GM12873 (cell line): Measurements from ENCODE around the gene CFAP92.
A peak's percentile ranks its signal among the peaks of the same experiment; 100 is the strongest.

ENCODE experiments used
- CTCF ChIP-seq: IDR thresholded peaks from 2 replicates; pipeline ENCODE4 v1.5.1; 2012; ENCODE audit warnings: low read depth, mild to moderate bottlenecking, moderate library complexity, low read length, control low read depth; ENCODE audit not compliant: insufficient read depth; ENCODE audit errors: missing control alignments

The CFAP92 gene

GRCh38 chr3:128969993-128970739 is 23.7 kb downstream of the CFAP92 start:
- peak; percentile 85 for TF ChIP-seq CTCF

GRCh38 chr3:128967748-128968355 is 26.0 kb downstream of the CFAP92 start:
- no peak for TF ChIP-seq CTCF

GRCh38 chr3:128965818-128966217 is 28.1 kb downstream of the CFAP92 start:
- TF ChIP-seq CTCF, result no peak

- TF ChIP-seq CTCF, result no peak
These were observed 28.6 kb downstream of the CFAP92 start for GRCh38 chr3:128965280-128965679.

GRCh38 chr3:128956440-128956839 is 37.4 kb downstream of the CFAP92 start:
- no peak for TF ChIP-seq CTCF

- no peak for TF ChIP-seq CTCF
These were observed 43.5 kb downstream of the CFAP92 start for GRCh38 chr3:128950223-128950938.

GRCh38 chr3:128949158-128949557 is 44.7 kb downstream of the CFAP92 start:
- TF ChIP-seq CTCF, result no peak
